ENCODE results near the gene SPATA6L. TPM values are rescaled to one million over a fixed set of nuclear protein-coding genes. Genes with fewer than 3 reads are reported as not detected.

SPATA6L gene, protein sequence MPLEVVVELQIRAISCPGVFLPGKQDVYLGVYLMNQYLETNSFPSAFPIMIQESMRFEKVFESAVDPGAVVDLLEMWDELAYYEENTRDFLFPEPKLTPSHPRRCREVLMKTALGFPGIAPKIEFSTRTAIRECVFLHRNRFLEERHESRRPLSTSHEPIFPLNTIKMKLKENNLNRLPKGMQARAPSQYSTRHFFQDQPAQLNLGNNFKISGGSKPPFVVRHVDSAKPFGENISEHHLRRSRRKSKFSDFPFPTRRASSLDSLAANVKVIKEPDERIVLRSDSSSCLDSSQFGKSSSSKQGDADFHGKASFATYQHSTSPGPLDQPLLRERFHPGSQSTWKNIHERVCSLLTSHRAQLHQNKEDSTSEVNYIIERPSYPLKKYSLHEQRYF
- not detected for polyA plus RNA-seq (ENCODE audit: low read depth in 6 of 6)

DNA sequence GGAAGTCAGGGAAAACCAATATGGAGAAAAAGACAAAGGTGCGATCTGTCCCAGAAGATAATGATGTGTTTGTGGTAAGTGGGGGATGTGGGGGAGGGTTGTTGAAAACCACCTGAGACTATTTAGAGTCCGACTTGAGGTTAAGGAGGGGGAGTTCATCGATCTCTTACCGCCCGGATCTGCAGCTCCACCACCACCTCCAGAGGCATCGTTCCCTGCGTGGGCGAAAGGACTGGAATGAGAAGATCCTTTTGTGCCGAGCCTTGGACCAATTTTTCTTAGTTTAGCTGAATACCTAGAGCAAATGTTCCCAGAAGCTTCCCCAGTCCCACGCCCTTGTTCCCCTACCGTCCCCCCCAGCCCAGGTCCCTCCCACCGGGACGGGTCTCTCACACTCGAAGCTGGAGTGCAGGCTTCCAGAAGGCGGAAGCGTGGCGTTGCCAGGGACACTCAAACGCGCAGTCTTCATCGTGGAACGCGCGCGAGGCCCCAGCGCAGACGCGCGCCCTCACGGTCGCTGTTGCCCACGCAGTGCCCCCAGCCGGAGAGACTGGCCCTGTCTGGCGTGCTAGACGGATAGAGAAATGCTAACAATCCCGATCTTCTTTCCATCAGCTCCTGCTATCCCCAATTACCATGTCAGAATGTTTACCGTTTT is at the start of gene SPATA6L:
Gene SPATA6L (minus strand): TSS at position 439 of the 658 bp plus-strand sequence. CDS start 230 bp downstream, at position 209.
- H3K27me3 Mint-ChIP-seq = peaks cover 22 to 28% (median 26%) of the 10 kb centered on the region in 3 donors
- ATAC-seq (ENCODE audit: low read depth in 2 of 2) (peak; percentile 36 to 45), DNase-seq (peak; percentile 29)
- peak within 1 kb of the TSS in 3 of 6 donors; percentile 17 to 88 (median 80) for H3K27ac Mint-ChIP-seq
- peaks cover 0 to 4% of the 10 kb centered on the region in 2 donors for H3K36me3 Mint-ChIP-seq
- H3K4me1 Mint-ChIP-seq = peaks cover 48 to 50% (median 49%) of the 10 kb centered on the region in 3 donors
- no peaks in the 10 kb centered on the region for H3K9me3 Mint-ChIP-seq
- H3K4me3 Mint-ChIP-seq = peak within 1 kb of the TSS; percentile 73 to 97 (median 84)

DNA sequence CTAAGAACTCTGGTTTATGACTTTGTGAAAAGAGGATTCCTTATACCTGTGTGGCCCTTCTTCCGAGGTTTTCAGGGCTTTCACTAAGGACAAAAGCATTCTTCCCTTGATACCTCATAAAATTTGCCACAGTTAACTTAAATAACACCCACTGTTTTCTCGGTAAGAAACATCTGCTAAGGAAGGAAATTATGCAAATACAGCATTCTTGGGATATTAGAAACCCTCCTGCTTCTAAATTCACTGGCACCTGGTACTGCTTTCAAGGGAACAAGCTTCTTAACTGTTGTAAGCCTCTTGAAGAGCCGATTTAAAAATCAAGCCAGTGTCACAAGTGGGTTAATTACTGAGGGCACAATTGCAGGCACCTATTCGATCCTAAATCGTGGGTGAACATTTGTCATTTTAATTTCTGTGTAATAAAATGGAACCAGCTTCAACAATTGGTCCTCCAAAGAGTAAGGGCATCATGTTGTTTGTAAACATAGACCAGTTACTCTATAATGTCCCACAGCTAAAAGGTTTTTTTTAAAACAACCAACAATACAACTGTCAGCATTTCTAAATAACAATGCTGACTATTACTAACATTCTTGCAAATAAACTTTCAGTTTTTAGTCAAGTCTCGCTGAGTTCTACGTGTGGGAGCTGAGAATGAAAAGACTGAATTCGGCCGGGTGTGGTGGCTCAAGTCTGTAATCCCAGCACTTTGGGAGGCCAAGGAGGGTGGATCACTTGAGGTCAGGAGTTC is 48.2 kb upstream of the SPATA6L start:
- Mint-ChIP-seq H3K27me3 (no peaks in the 10 kb centered on the region), H3K36me3 (peaks cover 8 to 12% of the 10 kb centered on the region in 2 donors), H3K4me1 (peaks cover 0 to 5% (median 0%) of the 10 kb centered on the region in 3 donors), H3K4me3 (no peak overlapping the region), H3K27ac (peak overlapping the region in 2 of 6 donors; percentile 8 to 95), H3K9me3 (peaks cover 0 to 4% (median 0%) of the 10 kb centered on the region in 7 donors)
- DNase-seq = no peak
- ATAC-seq (ENCODE audit: low read depth in 2 of 2) = no peak

DNA sequence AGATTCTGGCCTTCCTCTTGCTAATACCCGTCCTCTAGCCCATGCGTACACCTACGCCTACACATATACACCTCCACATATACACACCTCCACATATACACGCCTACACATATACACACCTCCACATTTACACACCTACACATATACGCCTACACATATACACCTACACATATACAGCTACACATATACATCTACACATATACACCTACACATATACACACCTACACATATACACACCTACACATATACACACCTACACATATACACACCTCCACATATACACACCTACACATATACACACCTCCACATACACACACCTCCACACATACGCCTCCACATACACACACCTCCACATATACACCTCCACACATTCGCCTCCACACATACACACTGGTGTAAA is 47.6 kb upstream of the SPATA6L start:
- no peak for ATAC-seq (ENCODE audit: low read depth in 2 of 2)
- Mint-ChIP-seq H3K27me3 (no peaks in the 10 kb centered on the region), H3K36me3 (peaks cover 12 to 13% of the 10 kb centered on the region in 2 donors), H3K9me3 (peaks cover 0 to 4% (median 0%) of the 10 kb centered on the region in 7 donors), H3K4me1 (peaks cover 0 to 5% (median 0%) of the 10 kb centered on the region in 3 donors), H3K27ac (peak overlapping the region in 3 of 6 donors; percentile 1 to 95 (median 8)), H3K4me3 (no peak overlapping the region)
- no peak for DNase-seq

DNA sequence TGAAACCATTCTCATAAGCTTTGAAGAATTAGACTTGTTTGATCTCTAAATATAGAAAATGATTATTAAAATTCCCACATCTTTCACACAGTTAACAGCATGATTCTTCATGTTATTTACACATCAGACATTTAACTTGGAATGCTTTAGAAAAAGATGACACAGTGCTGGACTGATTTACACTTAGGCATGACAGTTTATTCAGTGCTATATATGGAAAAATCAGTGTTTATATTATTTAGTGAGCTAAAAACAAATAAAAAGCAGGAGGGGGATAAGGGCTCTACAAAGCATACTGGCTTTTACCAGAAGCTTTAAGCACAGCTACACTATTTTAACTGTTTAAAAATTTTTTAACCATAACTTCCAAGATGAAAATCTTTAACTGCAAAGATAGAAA is 43.1 kb upstream of the SPATA6L start:
- H3K36me3 Mint-ChIP-seq = peaks cover 0 to 6% of the 10 kb centered on the region in 2 donors

DNA sequence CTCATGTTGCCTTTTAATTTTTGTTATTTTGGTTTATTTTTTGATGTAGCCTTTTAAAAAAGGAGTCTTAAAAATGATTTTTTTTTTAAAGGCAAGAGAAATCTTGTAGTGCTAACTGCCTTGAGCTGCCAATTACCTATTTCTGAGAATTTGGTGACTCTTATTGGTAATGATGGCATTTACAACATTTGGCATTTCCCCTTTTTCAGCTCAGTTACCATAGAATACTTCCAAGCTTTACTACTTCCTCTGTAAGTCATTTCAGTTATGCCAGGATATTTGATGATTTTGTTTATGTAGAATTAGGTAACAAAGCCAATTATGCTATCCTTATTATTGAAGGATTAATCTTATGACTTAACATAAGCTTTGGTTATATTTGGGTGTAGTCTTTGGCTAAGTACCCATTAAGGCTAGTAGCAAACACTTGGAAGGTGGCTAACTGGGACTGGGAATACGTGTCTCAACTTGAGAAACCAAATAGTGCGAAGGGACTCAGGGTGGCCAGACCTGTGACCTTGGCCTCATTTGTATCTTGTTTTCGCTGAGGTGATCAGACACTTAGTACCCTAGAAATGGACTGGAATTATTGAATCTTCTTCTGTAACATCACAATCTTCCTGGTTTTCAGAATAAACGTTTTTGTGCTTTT is 40.8 kb upstream of the SPATA6L start:
- Mint-ChIP-seq H3K9me3 (no peaks in the 10 kb centered on the region), H3K27ac (no peak overlapping the region), H3K36me3 (peaks cover 2 to 7% of the 10 kb centered on the region in 2 donors), H3K4me3 (no peak overlapping the region), H3K4me1 (no peaks in the 10 kb centered on the region), H3K27me3 (no peaks in the 10 kb centered on the region)
- DNase-seq (no peak), ATAC-seq (ENCODE audit: low read depth in 2 of 2) (no peak)

More for the DNA sequence above, 43.1 kb upstream of the SPATA6L start:
- ATAC-seq (ENCODE audit: low read depth in 2 of 2) (no peak), DNase-seq (no peak)
- Mint-ChIP-seq H3K4me3 (no peak overlapping the region), H3K9me3 (peaks cover 0 to 4% (median 0%) of the 10 kb centered on the region in 7 donors), H3K27ac (peak overlapping the region in 2 of 6 donors; percentile 23 to 30), H3K27me3 (no peaks in the 10 kb centered on the region), H3K4me1 (peaks cover 0 to 5% (median 0%) of the 10 kb centered on the region in 3 donors)

DNA sequence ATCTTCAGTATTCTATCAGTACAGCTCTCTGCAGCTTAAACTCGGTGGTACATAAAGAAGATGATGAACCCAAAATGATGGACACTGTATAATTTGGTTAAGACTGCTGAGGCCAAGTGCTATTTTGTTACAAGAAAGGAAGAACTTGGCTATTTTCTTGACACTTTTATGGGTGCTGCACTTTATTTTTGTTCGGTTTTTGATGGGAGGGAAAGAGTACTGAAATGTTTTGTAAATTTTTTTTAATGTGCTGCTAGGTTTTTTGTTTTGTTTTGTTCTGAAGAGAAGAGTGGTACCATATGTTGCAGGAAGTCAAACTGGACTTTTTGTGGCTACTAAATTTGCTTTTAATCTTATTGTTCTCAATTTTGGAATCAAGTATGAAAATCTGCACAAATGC is 39.7 kb upstream of the SPATA6L start:
- H3K4me3 Mint-ChIP-seq = no peak overlapping the region
- no peaks in the 10 kb centered on the region for H3K27me3 Mint-ChIP-seq
- DNase-seq (no peak), ATAC-seq (ENCODE audit: low read depth in 2 of 2) (no peak)
- peaks cover 8 to 17% of the 10 kb centered on the region in 2 donors for H3K36me3 Mint-ChIP-seq
- H3K9me3 Mint-ChIP-seq = no peaks in the 10 kb centered on the region
- H3K4me1 Mint-ChIP-seq = no peaks in the 10 kb centered on the region
- peak overlapping the region in 3 of 6 donors; percentile 17 to 65 (median 64) for H3K27ac Mint-ChIP-seq

DNA sequence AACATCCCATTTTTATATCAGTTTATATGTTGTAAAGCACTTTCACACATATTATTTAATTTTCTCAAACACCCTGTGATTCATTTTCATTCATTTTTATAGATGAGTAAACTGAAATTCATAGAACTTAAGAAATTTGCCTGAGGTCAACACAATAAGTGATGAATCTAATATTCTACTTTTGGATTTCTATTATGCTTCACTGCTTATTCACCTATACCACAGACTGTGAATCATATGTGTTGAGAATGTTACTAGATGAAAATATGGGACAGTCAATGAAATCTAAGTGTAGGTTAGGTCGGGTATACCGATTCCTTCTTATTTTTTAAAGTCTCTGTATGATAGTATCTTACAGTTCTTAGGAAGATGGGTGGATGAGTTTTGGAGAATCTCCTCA is 37.8 kb upstream of the SPATA6L start:
- H3K36me3 Mint-ChIP-seq = peaks cover 8 to 24% of the 10 kb centered on the region in 2 donors
- H3K27me3 Mint-ChIP-seq = no peaks in the 10 kb centered on the region
- no peaks in the 10 kb centered on the region for H3K9me3 Mint-ChIP-seq
- H3K4me3 Mint-ChIP-seq = no peak overlapping the region
- peak overlapping the region in 1 of 6 donors; percentile 56 for H3K27ac Mint-ChIP-seq
- ATAC-seq (ENCODE audit: low read depth in 2 of 2) (no peak), DNase-seq (no peak)
- no peaks in the 10 kb centered on the region for H3K4me1 Mint-ChIP-seq

DNA sequence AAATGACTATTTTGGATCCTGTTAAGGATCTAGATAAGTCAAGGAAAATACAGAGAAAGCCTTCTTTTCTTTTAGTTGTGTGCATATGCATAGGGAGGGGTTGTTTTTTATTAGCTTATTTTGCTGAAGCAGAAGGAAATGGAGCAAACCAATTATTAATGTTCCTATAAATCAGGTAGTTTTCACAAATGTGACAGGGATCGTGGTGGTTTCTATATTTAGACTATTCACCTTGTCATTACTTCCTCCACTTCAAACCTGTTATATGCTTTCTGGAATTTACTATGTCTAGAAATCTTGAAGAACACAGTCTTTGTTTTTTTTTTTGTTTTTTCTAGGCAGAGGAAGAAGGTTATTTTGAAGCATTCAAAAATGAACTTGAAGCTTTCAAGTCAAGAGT is 35.2 kb upstream of the SPATA6L start:
- Mint-ChIP-seq H3K27me3 (no peaks in the 10 kb centered on the region), H3K36me3 (peaks cover 8 to 22% of the 10 kb centered on the region in 2 donors), H3K4me3 (no peak overlapping the region), H3K4me1 (no peaks in the 10 kb centered on the region), H3K27ac (peak overlapping the region in 3 of 6 donors; percentile 40 to 79 (median 43)), H3K9me3 (no peaks in the 10 kb centered on the region)
- DNase-seq (no peak), ATAC-seq (ENCODE audit: low read depth in 2 of 2) (no peak)

DNA sequence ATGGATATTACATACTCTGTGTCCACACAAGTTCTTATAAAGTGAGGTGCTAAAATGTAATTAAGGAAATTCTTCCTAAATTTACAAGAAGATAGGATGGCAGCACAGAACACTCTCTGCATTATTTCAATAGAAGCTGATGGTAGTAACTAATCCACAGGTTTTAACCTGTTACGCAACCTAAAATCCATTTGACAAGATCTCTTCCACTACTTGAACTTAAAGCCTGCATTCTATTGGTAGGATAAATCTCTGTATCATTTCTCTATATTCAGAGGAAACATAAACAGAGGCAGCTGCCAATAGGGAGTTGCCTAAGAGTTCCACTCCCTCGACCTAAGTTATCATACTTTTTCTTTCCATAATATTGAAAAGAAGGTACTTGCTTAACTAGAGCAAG is 34.7 kb upstream of the SPATA6L start:
- DNase-seq (no peak), ATAC-seq (ENCODE audit: low read depth in 2 of 2) (no peak)
- peak overlapping the region in 1 of 6 donors; percentile 12 for H3K27ac Mint-ChIP-seq
- H3K4me3 Mint-ChIP-seq = no peak overlapping the region
- H3K4me1 Mint-ChIP-seq = no peaks in the 10 kb centered on the region
- H3K36me3 Mint-ChIP-seq = peaks cover 8 to 22% of the 10 kb centered on the region in 2 donors
- no peaks in the 10 kb centered on the region for H3K9me3 Mint-ChIP-seq
- no peaks in the 10 kb centered on the region for H3K27me3 Mint-ChIP-seq

DNA sequence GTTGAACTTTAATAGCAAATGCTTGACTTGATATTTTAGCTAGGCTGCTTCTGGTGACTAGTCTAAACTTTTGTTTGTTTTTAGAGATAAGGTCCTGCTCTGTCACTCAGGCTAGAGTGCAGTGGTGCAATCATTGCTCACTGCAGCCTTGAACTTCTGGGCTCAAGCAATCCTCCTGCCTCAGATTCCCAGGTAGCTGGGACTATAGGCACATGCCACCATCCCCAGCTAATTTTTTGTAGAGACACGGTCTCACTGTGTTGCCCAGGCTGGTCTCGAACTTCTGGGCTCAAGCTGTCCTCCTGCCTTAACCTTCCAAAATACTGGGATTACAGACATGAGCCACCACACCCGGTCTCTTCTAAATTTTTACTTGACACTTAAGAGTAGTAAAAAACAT is 33.8 kb upstream of the SPATA6L start:
- no peak overlapping the region for H3K4me3 Mint-ChIP-seq
- peaks cover 0 to 4% (median 0%) of the 10 kb centered on the region in 3 donors for H3K4me1 Mint-ChIP-seq
- H3K36me3 Mint-ChIP-seq = peaks cover 8 to 22% of the 10 kb centered on the region in 2 donors
- DNase-seq = no peak
- no peaks in the 10 kb centered on the region for H3K27me3 Mint-ChIP-seq
- no peaks in the 10 kb centered on the region for H3K9me3 Mint-ChIP-seq
- no peak for ATAC-seq (ENCODE audit: low read depth in 2 of 2)
- peak overlapping the region in 1 of 6 donors; percentile 54 for H3K27ac Mint-ChIP-seq

DNA sequence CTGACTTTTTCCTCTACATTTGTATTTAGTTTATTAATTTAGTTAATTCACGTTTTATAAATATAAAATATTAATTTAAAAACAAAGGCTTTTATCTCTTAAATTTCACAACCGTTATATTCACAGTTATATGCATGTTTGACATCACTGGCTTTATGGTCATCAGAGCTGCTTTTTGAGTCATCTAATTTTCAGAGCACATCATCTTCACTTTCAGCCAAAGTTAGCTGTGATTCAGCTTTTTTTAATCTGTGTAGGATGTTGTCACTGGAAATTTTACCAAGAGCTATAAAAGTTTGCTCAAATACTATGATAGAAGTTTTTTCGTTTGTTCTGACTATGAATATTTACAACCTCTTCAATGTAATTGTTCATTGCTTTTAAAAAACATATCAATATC is 25.5 kb upstream of the SPATA6L start:
- Mint-ChIP-seq H3K27ac (no peak overlapping the region), H3K27me3 (no peaks in the 10 kb centered on the region), H3K9me3 (no peaks in the 10 kb centered on the region), H3K36me3 (peaks cover 7 to 15% of the 10 kb centered on the region in 2 donors), H3K4me3 (no peak overlapping the region), H3K4me1 (peaks cover 7 to 11% (median 10%) of the 10 kb centered on the region in 3 donors)
- DNase-seq (no peak), ATAC-seq (ENCODE audit: low read depth in 2 of 2) (no peak)

DNA sequence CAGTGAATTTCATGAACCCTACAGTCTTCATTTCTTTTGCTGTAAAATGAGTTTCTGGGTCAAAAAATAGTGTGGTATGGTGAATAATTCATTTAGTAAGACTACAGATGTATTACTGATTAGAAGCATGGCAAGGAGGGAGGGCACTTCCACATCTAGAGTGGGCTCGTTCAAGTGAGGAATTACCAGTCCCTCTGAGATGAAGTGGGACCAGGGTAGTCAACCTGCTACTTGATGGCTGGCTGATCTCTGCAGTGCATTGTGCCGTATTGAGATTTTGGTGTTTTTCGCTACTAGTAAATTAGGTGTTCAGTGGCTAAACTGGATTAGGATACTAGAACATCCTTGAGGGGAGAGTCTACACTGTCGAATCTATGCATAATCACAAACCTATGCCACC is 23.9 kb upstream of the SPATA6L start:
- Mint-ChIP-seq H3K4me1 (peaks cover 7 to 15% (median 11%) of the 10 kb centered on the region in 3 donors), H3K36me3 (peaks cover 18 to 22% of the 10 kb centered on the region in 2 donors), H3K9me3 (no peaks in the 10 kb centered on the region), H3K4me3 (no peak overlapping the region), H3K27ac (peak overlapping the region in 1 of 6 donors; percentile 50), H3K27me3 (no peaks in the 10 kb centered on the region)
- DNase-seq (no peak), ATAC-seq (ENCODE audit: low read depth in 2 of 2) (no peak)

DNA sequence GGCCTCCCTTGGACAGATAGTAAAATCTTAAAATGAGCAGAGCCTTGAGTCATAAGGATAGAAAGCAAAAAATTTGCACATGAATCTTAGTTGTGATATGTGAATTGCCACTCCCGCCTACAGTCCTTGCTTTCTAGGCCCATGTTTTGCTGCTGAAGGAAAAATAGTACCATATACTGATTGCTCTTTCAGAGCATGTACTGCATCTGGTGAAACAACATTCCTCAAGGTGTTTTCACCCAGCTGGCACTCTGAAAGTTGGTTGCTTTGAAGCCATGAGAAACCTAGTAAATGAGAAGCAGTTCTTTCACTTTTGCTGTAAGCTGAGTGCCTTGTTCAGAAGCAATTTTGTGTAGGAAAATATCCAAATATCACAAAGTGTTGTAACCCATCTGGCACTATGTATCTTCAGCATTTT is 23.4 kb upstream of the SPATA6L start:
- H3K4me3 Mint-ChIP-seq = no peak overlapping the region
- peaks cover 7 to 18% (median 9%) of the 10 kb centered on the region in 3 donors for H3K4me1 Mint-ChIP-seq
- H3K36me3 Mint-ChIP-seq = peaks cover 22 to 23% of the 10 kb centered on the region in 2 donors

More for the DNA sequence above, 23.4 kb upstream of the SPATA6L start:
- H3K9me3 Mint-ChIP-seq = no peaks in the 10 kb centered on the region
- H3K27me3 Mint-ChIP-seq = no peaks in the 10 kb centered on the region
- DNase-seq = no peak
- H3K27ac Mint-ChIP-seq = peak overlapping the region in 1 of 6 donors; percentile 50
- no peak for ATAC-seq (ENCODE audit: low read depth in 2 of 2)
